ENCODE measurements around the gene CNTNAP2.

CNTNAP2 gene

DNA sequence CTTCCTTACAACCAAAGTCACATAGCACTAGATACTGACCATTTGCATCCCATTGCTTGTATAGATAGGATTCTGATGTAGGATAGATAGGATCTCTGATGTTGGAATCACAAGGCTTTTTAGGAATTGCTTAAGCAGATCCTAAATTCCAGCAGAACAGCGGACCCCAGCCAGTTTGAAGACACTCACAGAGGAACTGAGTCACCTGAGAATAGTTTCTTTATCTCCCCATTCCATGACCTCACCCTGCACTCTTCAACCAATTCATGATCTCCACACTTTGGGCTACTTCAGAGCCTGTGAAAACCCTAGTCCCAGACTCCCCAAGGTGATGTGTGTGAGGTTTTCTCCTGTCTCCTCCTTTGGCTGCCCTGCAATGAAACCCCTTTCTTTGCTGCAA, 179.4 kb downstream of the CNTNAP2 start:
- no peak for DNase-seq (ENCODE audit: low read depth)

DNA sequence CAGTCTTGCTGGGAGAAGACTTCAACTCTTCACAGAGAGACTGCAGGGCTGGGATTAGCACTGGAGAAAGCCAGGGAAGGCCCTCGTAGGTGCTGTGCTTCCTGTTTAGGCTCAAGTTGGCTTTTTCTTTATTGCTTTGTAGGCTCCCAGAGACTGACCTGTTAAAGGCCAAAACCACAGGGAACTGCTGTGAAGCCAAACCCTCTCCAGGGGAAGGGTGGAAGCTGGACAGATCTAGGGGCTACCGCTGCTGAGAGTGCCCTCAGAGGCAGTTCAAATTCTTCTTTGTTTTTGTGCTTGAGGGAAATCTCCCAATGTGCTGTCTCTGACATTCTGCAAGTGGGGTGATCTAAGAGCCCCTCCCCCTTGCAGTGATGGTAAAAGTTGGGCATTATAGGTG, 198.4 kb downstream of the CNTNAP2 start:
- DNase-seq (ENCODE audit: low read depth) = no peak

DNA sequence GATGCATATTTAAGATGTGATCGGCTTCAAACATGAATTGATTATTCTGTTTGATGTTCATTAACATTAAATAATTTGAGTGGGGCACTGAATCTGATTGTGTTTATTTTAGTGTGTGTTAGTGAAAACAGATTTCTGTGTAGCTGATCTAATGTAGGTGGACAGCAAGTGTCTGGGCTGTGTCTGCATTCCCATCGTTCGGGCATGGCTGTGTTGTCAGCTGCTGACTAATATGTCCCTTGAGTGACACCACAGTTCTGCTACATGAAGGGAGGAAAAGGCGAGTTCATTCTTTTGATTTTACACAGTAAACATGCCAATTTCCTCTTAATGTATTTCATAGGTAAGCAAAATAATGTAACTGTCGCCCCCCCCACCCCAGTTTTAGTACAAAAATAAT, 203.0 kb downstream of the CNTNAP2 start:
- no peak for DNase-seq (ENCODE audit: low read depth)

DNA sequence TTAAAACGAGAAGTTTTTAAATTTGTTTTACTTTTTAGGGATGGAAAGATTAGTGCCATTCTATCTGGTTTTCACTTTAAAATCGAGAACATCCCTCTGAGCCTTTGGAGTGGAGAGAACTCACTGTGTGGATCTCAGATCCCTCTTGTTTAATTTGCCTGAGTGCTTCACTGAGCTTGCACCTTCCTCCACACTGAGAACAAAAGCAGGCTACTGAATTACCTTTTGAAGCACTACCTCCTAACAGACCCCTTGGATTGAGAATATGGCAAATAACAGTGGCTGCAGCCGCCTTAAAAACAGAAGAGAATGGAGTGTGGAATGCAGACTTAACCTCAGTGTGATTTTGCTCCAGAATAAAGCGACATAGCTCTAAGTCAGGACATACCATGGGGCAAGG, 204.7 kb downstream of the CNTNAP2 start:
- DNase-seq (ENCODE audit: low read depth) = no peak

DNA sequence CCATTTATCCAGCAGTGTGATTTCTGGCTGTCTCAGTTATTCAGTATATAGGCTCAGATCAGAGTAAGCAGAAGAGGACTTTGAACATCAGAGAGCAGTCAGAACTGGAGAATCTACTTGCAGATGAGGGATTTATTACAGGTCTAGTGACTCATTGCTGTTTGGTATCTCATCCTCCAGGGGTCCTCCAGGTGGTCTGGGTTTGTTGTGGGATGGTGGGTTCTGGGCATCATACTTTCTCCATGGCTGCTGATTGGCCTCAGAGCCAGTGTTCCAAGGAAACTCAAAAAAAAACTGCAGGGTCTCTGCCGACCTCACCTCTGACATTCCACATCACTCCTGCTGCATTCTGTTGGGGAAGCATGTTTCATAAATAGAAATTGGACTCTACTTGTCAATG, 214.8 kb downstream of the CNTNAP2 start:
- DNase-seq (ENCODE audit: low read depth) = no peak

DNA sequence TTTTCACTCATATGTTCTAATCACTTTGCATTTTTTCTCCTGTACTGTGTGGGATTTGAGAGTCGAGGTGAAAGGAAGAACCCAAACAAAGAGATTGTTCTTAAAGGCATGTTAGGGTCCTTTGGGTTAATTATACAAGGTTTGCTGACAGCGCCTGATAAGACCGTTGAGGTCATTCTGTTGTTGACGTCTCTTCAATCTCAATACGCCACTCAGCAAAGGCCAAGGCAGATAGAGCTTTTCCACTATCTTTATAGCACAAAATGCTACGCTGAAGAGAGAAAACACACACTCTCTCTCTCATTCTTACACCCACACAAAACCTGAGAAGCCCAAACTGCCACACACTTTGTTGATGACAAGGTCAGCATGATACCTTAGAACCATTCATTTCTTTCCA, 228.7 kb downstream of the CNTNAP2 start:
- no peak for DNase-seq (ENCODE audit: low read depth)

DNA sequence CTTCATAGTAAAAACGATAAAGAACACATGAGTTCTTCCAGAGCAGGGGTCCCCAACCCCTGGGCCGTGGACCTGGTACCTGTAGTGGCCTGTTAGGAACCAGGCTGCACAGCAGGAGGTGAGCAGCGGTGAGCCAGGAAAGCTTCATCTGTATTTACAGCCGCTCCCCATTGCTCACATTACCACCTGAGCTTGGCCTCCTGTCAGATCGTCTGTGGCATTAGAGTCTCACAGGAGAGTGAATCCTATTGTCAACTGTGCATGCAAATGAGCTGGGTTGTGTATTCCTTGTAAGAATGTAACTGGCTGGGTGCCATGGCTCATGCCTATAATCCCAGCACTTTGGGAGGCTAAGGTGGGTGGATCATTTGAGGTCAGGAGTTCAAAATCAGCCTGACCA, 229.5 kb downstream of the CNTNAP2 start:
- no peak for DNase-seq (ENCODE audit: low read depth)

DNA sequence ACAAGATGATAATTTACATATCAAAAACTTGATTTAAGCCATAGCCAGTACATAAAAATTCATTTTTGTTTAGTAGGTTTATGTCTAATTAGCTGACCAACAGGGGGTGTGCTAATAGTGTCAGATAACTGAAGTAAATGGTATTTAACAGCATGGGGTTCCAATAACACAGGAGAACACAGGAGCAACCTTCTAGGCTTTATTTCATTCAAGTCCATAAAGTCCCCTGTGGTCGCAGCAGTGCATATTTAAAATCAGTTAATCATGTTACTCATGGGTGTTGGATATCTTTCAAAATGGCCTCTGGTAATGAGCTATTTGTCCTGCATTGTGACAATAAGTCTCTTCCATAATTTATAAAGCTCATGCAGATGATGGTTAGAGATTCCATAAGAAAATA, 238.6 kb downstream of the CNTNAP2 start:
- DNase-seq (ENCODE audit: low read depth) = no peak

DNA sequence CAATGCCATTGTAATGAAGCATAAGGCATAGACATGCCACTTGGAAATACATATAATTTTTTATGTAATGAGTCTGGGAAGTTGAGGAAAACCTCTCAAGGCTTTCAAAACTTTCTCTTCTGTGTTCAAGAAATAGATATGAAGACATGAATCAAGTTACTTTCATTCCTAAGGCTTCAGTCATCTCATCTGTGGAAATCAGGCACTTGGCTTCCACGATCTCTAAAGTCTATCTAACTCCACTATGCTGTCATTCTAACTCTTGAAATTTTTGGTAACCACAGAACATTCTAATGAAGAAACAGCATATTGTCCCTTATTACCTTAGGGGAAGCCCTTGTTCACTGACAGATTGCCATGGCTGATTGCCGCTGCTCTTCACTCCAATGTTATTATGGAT, 242.6 kb downstream of the CNTNAP2 start:
- DNase-seq (ENCODE audit: low read depth) = no peak

DNA sequence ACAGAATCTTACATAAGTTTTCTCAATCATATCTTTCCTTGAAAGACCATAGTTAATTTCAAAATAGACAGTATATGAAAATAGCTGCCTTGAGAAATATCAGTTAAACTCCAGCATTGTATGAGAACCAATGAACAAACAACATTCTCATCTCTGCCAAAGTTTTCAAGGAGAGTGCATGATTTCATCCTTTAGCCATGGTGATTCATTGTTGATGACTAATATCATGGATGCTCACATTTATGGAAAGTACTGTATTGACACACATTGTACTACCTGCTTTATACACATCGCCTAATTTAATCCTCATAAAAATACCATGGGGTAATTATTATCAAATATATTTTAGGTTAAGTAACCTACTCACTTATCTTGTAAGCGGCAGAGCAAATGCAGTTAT, 250.3 kb downstream of the CNTNAP2 start:
- no peak for DNase-seq (ENCODE audit: low read depth)

DNA sequence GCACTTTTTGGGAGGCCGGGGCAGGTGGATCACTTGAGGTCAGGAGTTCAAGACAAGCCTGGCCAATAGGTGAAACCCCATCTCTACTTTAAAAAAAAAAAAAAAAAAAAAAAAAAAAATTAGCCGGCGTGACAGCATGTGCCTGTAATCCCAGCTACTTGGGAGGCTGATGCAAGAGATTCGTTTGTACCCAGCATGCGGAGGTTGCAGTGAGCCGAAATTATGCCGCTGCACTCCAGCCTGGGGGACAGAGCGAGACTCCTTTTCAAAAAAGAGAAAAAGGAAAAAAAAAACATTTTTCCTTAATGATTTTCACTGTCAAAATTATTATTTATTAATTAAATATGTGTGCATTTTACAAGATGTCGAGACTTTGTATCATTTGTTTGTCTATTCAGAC, 253.6 kb downstream of the CNTNAP2 start:
- DNase-seq (ENCODE audit: low read depth) = no peak

DNA sequence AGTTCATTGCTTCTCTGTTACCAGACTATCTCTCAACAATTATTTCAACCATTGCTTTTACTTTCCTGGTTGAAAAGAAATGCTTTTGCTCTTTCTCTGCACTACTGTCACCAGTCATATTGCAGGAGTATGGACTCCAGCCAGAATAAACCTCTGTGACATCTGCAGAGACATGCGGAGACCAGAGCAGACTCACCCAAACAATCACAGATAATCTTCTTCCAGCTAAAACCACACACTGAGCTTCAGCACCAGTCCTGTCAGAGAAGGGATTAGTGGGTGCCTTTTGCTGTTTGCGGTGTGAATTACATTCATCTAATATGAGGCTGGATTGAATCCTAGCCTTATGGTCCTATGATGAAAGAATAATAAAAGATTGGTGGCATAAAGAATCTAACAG, 258.6 kb downstream of the CNTNAP2 start:
- no peak for DNase-seq (ENCODE audit: low read depth)

DNA sequence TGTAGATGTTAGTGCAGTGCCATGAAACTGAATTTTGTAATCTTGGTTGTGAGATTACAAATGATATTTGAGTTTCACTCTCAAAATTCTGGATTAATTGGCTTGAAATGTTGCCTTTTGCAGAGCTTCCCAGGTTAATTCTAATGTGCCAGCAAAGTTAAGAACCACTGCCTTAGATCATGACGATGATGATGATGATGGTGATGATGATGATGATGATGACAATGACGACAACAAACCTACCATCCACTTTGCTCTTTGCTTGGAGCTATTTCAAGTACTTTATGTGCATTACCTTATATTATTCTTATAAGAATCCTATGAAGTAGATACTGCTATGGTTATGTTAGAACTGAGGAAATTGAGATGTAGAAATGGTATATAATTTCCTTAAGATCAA, 261.6 kb downstream of the CNTNAP2 start:
- DNase-seq (ENCODE audit: low read depth) = no peak

DNA sequence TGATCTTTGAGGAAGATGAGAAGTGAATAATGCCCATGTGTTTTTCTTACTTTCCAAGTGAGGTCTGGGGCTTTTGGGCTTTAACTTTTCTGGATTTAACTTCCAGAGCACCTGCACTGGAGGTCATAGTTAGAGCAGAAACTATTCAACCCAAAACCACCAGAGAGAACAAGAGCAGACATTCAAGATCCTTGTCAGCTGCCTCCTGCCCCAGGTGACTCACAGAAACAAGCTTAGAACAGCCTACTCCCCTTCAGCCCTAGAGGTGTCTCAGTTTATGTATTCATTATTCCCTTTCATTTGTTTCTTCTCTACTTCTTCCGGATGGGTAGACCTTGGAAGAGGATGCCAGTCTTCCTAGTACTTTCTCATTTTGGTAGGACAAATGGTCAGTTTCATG, 270.5 kb downstream of the CNTNAP2 start:
- DNase-seq (ENCODE audit: low read depth) = no peak

DNA sequence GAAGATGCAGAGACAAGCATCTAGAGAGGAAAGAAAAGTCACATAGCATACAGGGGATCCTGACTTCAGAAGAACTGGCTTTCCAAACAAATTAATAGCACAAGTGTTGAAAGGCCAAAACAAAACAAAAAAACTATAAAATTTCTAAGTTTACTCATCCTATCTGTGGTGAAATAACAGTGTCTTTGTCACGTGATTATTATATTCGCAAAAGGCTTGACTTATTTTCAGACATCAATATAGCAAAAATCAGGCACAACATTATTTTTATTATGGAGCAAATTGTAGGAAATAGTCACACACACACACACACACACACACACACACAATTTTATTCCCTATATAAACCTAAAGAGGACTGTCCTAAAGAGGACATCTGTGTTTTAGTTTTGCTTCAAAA, 272.3 kb downstream of the CNTNAP2 start:
- no peak for DNase-seq (ENCODE audit: low read depth)

DNA sequence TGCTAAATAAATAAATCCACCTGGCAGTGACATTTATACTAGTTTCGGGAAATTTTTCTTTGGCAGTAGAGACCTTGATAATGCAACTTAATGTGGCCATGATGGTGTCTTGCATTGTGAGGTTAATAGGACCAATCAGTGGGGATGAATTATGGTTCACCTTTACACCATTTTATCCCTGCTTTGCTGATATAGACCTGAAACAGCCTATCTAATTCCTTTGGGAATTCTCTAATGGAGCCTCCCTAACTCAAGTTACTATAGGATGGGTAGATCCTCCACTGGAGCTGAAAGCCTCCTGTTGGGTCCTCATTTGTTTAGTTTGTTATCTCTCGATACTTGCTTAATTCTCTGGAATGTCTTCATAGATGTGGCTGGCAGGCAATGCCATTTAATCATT, 276.7 kb downstream of the CNTNAP2 start:
- no peak for DNase-seq (ENCODE audit: low read depth)

DNA sequence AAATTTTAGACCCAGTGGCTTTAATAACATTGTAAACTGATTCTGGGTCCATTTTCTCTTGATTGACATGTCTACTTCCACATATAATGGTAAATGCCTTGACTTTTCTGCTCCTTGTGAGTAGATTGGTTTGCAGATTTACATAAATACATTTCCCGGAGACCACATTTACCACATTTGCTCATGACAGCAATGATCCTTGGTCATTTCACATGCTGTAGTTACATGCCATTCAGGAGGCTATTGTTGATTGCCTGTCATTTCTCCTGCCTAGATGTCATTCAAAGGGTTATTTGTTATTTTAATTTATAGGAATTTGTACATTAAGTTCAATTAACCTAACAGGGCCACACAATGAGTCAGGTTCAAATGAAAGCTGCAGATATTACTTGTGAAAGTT, 280.5 kb downstream of the CNTNAP2 start:
- no peak for DNase-seq (ENCODE audit: low read depth)

DNA sequence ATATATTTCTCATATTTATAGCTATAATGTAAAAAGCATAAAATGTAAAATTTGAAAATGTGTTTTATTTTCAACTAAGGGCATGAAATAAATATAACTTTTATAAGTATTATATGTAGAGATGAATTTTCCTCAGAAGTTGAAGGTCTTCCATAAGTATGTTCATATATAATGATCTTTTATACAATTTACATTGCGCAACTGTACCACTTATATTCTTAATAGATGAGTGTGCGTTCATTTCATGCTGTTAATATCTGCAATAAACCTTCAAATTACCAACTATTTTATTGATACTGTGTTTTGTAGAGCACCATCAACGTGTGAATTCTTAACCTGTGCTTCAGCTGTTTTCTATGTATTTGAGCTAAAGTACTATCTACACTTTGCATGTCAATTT, 285.3 kb downstream of the CNTNAP2 start:
- no peak for DNase-seq (ENCODE audit: low read depth)

DNA sequence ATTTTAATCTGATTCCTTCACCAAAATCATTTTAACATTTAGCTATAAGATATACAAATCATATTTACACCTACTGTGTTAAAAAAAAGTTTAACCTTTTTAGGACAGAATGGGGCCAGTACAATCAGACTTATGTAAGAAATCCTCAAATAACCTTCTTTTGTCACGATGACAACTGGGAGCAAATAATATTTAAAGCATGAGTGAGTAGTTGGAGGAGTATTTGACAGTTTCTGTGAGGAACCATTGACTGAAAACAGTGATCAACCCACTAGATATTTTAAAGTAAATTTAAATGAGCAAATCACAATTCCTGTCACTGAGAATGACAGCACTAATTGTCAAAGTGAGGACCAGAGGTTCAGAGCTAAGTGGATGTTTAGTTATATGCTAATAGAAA, 289.1 kb downstream of the CNTNAP2 start:
- no peak for DNase-seq (ENCODE audit: low read depth)

DNA sequence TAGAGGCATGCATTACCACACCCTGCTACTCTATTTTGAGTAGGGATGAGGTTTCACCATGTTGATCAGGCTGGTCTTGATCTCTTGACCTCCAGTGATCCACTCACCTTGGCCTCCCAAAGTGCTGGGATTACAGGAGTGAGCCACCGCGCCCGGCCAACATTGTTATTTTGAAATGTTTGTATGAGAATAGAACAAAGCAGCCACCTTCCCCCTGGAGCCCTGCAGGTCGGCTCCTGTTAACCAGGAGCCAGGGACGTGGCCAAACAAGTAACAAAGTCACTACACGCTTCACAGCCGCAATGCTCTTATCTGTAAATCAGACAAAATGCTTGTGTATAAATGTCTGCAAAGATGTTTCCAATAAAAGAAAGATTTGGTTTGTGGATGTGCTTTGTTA, 295.4 kb downstream of the CNTNAP2 start:
- no peak for DNase-seq (ENCODE audit: low read depth)

DNA sequence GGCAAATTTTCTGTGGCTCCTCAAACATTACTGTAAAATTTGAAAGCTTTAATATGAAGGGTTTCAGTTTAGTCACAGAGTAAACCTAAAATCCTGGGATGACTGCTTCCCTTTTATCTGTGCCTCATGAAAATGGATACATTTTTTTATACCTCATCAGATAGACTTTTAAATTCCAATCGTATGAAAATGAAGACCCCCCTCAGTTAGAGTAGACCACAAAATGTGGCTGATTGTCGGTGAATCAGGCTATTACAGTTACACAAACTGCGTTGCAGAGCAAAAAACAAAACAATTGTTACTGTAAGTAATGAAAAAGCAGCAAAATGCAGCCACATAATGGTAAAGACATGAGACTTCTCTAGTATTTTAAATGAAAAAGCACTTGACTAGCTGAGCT, 296.2 kb downstream of the CNTNAP2 start:
- DNase-seq (ENCODE audit: low read depth) = no peak

DNA sequence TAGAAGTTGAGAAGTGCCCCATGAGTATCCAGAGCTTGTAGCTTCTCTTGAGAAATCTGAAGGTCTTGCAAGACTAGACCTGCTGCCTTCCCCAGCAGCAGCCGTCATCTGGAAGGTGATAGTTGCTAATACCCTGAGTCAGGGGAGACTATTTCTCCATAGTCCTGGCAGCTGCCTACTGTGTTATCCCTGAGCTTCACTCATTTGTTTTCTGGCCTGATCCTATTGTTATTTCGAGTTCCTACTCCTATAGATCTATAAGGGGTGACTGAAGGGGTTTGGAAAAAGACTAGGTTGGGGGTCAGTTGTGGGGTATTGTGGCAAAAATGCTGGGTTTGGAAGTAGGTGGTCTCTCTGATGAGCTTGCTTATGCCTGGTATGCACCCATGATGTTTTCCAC, 297.8 kb downstream of the CNTNAP2 start:
- no peak for DNase-seq (ENCODE audit: low read depth)

DNA sequence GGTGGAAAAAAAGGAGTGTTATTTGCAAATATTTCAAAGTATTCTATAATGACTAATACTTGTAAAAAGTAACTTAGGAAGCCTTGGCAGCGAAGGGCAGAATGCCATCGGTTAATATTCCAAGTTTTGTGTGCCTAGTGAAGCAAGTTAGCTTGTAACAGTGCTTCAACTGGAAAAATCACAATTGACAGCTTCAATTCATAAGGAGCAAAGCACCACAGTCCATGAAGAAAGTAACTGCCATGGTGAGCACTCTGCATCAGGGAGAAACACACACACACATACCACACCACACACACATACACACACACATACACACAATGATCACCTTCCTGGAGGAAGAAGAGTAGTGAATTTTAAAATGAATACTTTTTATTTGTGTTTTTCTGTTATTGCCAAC, 298.3 kb downstream of the CNTNAP2 start:
- no peak for DNase-seq (ENCODE audit: low read depth)

DNA sequence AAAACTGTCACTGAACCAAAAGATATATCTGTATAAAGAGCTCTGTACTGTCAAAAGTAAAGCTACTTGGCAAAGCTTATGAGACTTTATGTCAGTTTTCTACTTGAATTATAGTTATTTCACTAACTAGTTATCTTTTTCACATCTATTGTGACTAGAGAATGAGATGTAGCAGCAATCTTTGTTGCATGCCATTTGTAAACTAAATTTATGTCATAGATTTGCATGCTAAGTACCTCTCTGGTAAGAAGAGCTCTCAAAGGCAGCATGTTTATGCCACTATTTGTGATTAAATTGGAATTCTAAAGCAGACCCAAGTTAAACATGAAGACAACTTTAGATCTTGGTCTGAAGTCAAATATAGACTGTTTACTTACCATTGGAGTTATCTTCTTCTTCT, 300.6 kb downstream of the CNTNAP2 start:
- DNase-seq (ENCODE audit: low read depth) = no peak

DNA sequence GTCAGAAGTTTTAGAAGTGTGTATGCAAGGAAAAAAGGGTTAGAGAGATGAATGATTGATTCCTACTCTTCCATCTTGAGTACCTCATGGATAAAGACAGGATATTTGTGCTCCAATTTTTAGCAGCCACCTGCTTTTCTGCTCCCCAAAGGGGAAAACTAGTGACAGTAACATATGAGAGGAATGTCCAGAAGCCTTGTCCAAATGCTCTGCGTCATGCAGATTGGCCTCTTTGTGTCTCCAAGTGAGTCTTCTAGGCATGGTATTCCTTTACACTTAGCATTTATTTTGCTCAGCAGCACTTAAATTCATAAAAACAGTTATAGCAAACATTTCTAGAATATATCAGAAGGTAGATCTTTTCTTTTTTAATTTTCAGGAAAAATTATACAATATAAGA, 306.8 kb downstream of the CNTNAP2 start:
- DNase-seq (ENCODE audit: low read depth) = no peak

DNA sequence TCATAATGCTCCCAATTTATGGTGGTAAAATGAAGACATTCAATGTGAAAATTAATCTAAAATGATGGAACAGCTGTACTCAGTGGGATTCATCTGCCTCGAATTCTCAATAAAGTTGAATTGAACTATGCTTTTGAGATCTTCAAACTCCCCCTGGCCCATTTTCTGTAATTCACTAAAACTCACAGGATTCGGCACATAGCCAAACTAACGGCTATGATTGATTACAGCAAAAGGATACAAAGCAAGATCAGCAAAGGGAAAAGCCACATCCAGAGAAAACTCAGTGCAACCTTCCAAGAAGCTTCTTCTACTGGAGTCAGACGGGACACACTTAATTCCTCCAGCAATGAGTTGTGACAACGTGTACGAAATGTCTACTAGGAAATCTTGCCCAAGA, 307.5 kb downstream of the CNTNAP2 start:
- no peak for DNase-seq (ENCODE audit: low read depth)
